ENCODE results near the gene SLC44A3. TPM values are rescaled to one million over a fixed set of nuclear protein-coding genes. Genes with fewer than 3 reads are reported as not detected.

SLC44A3 gene
- total and polyA plus RNA-seq, 12 donors = 1.2 to 9.4 (median 4.8) TPM

DNA sequence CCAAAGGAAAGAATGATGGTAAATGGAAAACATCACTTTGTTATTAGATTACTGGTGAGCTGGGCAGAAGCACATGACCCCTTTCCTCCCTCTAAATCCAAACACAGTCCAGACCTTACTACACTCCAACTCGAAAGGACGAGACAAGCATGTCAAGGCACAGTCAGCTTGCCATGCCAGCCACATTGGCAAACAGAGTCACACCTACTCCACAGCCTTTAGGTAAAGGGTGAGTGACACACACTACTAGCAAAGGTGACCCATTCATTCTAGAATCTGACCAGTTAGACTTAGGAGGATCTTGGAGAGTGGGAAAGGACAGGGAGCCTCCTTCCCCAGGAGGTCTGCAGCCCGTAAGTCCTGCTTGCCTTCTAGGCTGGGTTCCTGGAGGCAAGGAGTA, 3.0 kb downstream of the SLC44A3 start:
- peaks cover 0 to 19% (median 11%) of the 10 kb centered on the region in 9 donors for H3K4me1 ChIP-seq
- H3K27ac ChIP-seq = no peak overlapping the region
- ATAC-seq (no peak), DNase-seq (no peak)
- WGBS, 2 donors = 80 to 82% methylated on average over 3 of the region's 3 CpGs
- H3K9me3 ChIP-seq = no peaks in the 10 kb centered on the region
- intact Hi-C loops (cut with DNase I) = no loop called here
- H3K4me3 ChIP-seq = no peak overlapping the region
- peaks cover 0 to 6% (median 0%) of the 10 kb centered on the region in 9 donors for H3K36me3 ChIP-seq
- no peak for TF ChIP-seq CTCF (IDR thresholded peaks at IDR 0.05)
- H3K27me3 ChIP-seq = peaks cover 0 to 61% (median 3%) of the 10 kb centered on the region in 7 donors

DNA sequence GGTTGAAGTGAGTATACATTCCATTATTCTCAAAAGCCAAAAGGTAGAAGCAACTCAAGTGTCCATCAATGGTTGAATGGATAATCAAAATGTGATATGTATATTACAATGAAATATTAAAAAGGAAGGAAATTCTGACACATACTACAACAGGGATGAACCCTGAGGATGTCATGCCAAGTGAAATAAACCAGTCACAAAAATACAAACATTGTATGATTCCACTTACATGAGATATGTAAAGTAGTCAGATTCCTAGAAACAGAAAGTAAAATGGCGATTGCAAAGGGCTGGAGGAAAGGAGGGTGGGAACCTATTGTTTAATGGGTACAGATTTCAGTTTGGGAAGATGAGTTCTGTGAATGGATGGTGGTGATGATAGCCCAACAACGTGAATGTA, 5.8 kb downstream of the SLC44A3 start:
- ATAC-seq = no peak
- Histone ChIP-seq H3K4me1 (peaks cover 0 to 4% (median 0%) of the 10 kb centered on the region in 9 donors), H3K4me3 (no peak overlapping the region), H3K36me3 (peaks cover 0 to 13% (median 0%) of the 10 kb centered on the region in 9 donors), H3K9me3 (no peaks in the 10 kb centered on the region), H3K27me3 (peaks cover 0 to 39% (median 0%) of the 10 kb centered on the region in 7 donors), H3K27ac (no peak overlapping the region)
- 93 to 95% methylated on average over 2 of the region's 2 CpGs for WGBS, 2 donors
- intact Hi-C loops (cut with DNase I) = no loop called here
- TF ChIP-seq CTCF (IDR thresholded peaks at IDR 0.05) = no peak
- no peak for DNase-seq

DNA sequence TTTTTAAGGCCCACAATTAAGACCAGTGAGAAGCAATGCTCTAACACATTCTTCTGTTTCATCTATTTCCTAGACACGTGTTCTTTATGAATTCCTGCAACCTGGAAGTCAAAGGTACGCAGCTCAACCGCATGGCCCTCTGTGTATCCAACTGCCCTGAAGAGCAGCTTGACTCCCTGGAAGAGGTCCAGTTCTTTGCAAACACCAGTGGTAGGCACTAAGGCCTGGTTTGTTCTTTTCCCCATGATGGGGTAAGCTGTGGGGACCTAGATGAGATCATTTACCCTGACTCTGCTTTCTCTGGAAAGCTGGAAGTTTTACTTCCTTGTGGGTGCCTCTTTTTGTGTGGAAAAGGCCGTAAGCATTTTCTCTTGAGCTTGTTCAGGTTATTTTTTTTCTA, 7.3 kb downstream of the SLC44A3 start:
- intact Hi-C loops (cut with DNase I) = no loop called here

DNA sequence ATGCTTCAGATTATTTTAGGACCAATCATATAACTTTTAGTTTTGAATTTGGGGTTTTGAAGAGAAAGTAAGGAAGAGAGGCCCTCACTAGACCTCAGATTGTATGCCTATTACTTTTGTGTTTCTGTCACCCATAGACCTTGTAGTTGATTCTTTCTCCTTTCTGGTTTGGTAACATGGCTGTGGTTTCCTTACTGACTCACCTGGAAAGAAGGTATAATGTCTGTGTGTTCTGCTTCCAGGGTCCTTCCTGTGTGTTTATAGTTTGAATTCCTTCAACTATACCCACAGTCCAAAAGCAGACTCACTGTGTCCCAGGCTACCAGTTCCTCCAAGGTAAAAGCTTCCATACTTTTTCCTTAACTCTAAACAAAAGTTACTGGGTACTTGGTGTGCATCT, 8.1 kb downstream of the SLC44A3 start:
- intact Hi-C loops (cut with DNase I) = no loop called here
- ATAC-seq = no peak
- no peak for TF ChIP-seq CTCF (IDR thresholded peaks at IDR 0.05)
- Histone ChIP-seq H3K36me3 (peaks cover 0 to 13% (median 0%) of the 10 kb centered on the region in 9 donors), H3K27ac (no peak overlapping the region), H3K27me3 (peaks cover 0 to 27% (median 0%) of the 10 kb centered on the region in 7 donors), H3K4me1 (peaks cover 0 to 8% (median 0%) of the 10 kb centered on the region in 9 donors), H3K9me3 (no peaks in the 10 kb centered on the region), H3K4me3 (no peak overlapping the region)
- DNase-seq = no peak

More for the DNA sequence above, 7.3 kb downstream of the SLC44A3 start:
- Histone ChIP-seq H3K27me3 (peaks cover 0 to 27% (median 0%) of the 10 kb centered on the region in 7 donors), H3K27ac (no peak overlapping the region), H3K9me3 (no peaks in the 10 kb centered on the region), H3K36me3 (peaks cover 0 to 13% (median 0%) of the 10 kb centered on the region in 9 donors), H3K4me3 (no peak overlapping the region), H3K4me1 (peaks cover 0 to 8% (median 0%) of the 10 kb centered on the region in 9 donors)
- no peak for ATAC-seq
- no peak for TF ChIP-seq CTCF (IDR thresholded peaks at IDR 0.05)
- 93 to 95% methylated on average over 4 of the region's 4 CpGs for WGBS, 2 donors
- DNase-seq = no peak
